DOHH2 (cell line): ENCODE measurements around the gene CACNG5.

ENCODE experiments used
- H3F3A ChIP-seq: fragments of 200-600 bp; sonication (generic), shearing (Covaris generic); 2 replicates; pipeline ENCODE4 v1.6.0; 2016; ENCODE audit warnings: antibody characterized with exemption, mild to moderate bottlenecking; ENCODE audit not compliant: control insufficient read depth, insufficient read depth
- H3K27ac ChIP-seq: fragments of 200-600 bp; sonication (generic); 2 replicates; pipeline ENCODE4 v1.5.1; 2014; ENCODE audit warnings: low read depth, mild to moderate bottlenecking, low read length, moderate library complexity
- H3K27me3 ChIP-seq: fragments of 200-600 bp; sonication (generic); 2 replicates; pipeline ENCODE4 v1.6.1; 2014; ENCODE audit warnings: mild to moderate bottlenecking, low read length, mixed read lengths; ENCODE audit not compliant: control insufficient read depth
- H3K36me3 ChIP-seq: fragments of 200-600 bp; sonication (generic); 2 replicates; pipeline ENCODE4 v1.6.1; 2014; ENCODE audit warnings: mild to moderate bottlenecking, low read length, moderate library complexity, mixed read lengths; ENCODE audit not compliant: control insufficient read depth
- H3K4me1 ChIP-seq: fragments of 200-600 bp; sonication (generic); 2 replicates; pipeline ENCODE4 v1.6.1; 2014; ENCODE audit warnings: mild to moderate bottlenecking, low read length, mixed read lengths; ENCODE audit not compliant: control insufficient read depth
- H3K4me2 ChIP-seq: fragments of 200-600 bp; sonication (generic); 2 replicates; pipeline ENCODE4 v1.6.0; 2014; ENCODE audit warnings: mild to moderate bottlenecking, low read length, moderate library complexity
- H3K4me3 ChIP-seq: fragments of 200-600 bp; sonication (generic); 2 replicates; pipeline ENCODE4 v1.5.1; 2014; ENCODE audit warnings: mild to moderate bottlenecking, low read length, mixed read lengths
- H3K79me2 ChIP-seq: fragments of 200-600 bp; sonication (generic); 2 replicates; pipeline ENCODE4 v1.6.1; 2014; ENCODE audit warnings: mild to moderate bottlenecking, low read length, mixed read lengths; ENCODE audit not compliant: control insufficient read depth
- H3K9me2 ChIP-seq: fragments of 200-600 bp; sonication (generic); replicated peaks from 2 replicates; pipeline ENCODE4 v1.6.1; 2014; ENCODE audit warnings: mild to moderate bottlenecking, low read length, mixed read lengths; ENCODE audit not compliant: control insufficient read depth
- H3K9me3 ChIP-seq: fragments of 200-600 bp; sonication (generic); 2 replicates; pipeline ENCODE4 v1.6.1; 2014; ENCODE audit warnings: antibody characterized with exemption, low read length, mixed read lengths; ENCODE audit not compliant: control insufficient read depth, insufficient read depth
- H4K20me1 ChIP-seq: fragments of 200-600 bp; sonication (generic); 2 replicates; pipeline ENCODE4 v1.6.0; 2014; ENCODE audit warnings: low read depth, mild to moderate bottlenecking, antibody characterized with exemption, low read length, moderate library complexity; ENCODE audit not compliant: control insufficient read depth, insufficient read depth
- EZH2phosphoT487 ChIP-seq: fragments of 200-600 bp; sonication (generic); IDR thresholded peaks from 2 replicates; pipeline ENCODE4 v1.6.1; 2017; ENCODE audit warnings: borderline replicate concordance, mild to moderate bottlenecking, antibody characterized with exemption, low read length, moderate library complexity, mixed read lengths
- TF ChIP-seq, protein P1 (sequence below): fragments of 200-600 bp; sonication (generic); IDR thresholded peaks from one replicate; pipeline ENCODE4 v1.5.1; 2014; ENCODE audit warnings: antibody characterized with exemption, mild to moderate bottlenecking, low read depth, low read length; ENCODE audit not compliant: poor library complexity, severe bottlenecking

Gene CACNG5

DNA sequence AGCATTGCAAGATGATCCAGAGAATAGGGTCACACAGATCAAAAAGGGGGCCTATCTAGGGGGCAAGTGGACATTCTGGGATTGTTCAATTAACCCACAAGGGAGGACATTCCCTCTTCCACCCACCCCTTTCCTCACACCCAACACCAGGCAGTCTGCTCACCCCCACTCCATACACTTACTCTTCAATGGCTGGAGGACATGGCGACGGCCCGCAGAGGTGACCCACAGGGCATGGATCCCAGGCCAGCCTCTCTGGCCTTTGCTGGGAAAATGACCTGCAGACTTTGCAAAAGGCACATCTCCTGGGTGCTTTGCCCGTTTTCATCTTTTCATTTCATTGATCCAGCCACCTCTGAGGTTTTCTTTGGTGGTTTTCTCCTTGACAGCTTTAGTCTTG lies 1.7 kb upstream of the CACNG5 start:
- TF ChIP-seq, protein P1, sequence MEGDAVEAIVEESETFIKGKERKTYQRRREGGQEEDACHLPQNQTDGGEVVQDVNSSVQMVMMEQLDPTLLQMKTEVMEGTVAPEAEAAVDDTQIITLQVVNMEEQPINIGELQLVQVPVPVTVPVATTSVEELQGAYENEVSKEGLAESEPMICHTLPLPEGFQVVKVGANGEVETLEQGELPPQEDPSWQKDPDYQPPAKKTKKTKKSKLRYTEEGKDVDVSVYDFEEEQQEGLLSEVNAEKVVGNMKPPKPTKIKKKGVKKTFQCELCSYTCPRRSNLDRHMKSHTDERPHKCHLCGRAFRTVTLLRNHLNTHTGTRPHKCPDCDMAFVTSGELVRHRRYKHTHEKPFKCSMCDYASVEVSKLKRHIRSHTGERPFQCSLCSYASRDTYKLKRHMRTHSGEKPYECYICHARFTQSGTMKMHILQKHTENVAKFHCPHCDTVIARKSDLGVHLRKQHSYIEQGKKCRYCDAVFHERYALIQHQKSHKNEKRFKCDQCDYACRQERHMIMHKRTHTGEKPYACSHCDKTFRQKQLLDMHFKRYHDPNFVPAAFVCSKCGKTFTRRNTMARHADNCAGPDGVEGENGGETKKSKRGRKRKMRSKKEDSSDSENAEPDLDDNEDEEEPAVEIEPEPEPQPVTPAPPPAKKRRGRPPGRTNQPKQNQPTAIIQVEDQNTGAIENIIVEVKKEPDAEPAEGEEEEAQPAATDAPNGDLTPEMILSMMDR, result no peak
- no peak for TF ChIP-seq EZH2phosphoT487
- Histone ChIP-seq H3K36me3 (no peaks in the 10 kb centered on the region), H3F3A (no peaks in the 10 kb centered on the region), H3K9me3 (no peaks in the 10 kb centered on the region), H3K79me2 (no peaks in the 10 kb centered on the region), H3K4me3 (no peak overlapping the region), H3K27me3 (peaks cover 35% of the 10 kb centered on the region), H3K27ac (no peak overlapping the region), H3K9me2 (no peaks in the 10 kb centered on the region), H3K4me2 (no peak overlapping the region), H4K20me1 (0 out of 2 replicates have a peak, but pooled peaks cover 3% of the 10 kb centered on the region), H3K4me1 (peaks cover 13% of the 10 kb centered on the region)

DNA sequence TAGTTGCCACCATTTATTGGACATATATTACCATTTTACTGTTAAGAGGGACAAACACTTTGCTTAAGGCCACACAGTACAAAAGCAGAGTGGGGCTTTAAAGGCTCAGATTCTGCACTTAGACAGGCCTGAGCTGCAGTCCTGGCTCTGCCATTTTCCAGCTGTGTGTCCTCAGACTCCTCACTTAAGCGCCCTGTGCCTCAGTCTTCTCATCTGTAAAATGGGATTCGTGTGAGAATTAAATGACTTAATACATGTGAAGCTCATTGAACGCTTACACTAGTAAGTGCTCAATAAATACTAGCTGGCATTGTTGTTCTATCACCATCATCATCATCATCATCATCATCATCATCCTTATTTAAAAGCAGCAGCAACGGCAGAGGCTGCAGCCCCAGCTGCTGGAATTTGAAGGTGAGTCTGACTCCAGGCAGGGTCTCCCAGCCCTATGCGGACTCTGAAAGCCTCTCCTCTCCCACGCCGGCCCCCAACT lies 445 bp upstream of the CACNG5 start:
- peaks cover 35% of the 10 kb centered on the region for H3K27me3 ChIP-seq
- H3K79me2 ChIP-seq, result no peaks in the 10 kb centered on the region
- H3K36me3 ChIP-seq, result no peaks in the 10 kb centered on the region
- no peaks in the 10 kb centered on the region for H3K9me2 ChIP-seq
- no peak overlapping the region for H3K27ac ChIP-seq
- no peaks in the 10 kb centered on the region for H3K9me3 ChIP-seq
- H3K4me1 ChIP-seq, result peaks cover 13% of the 10 kb centered on the region
- peak overlapping the region; percentile 76 for H3K4me2 ChIP-seq
- H3K4me3 ChIP-seq, result peak overlapping the region; percentile 66
- 0 out of 2 replicates have a peak, but pooled peaks cover 3% of the 10 kb centered on the region for H4K20me1 ChIP-seq
- TF ChIP-seq, protein P1, result no peak
- TF ChIP-seq EZH2phosphoT487, result no peak
- no peaks in the 10 kb centered on the region for H3F3A ChIP-seq

DNA sequence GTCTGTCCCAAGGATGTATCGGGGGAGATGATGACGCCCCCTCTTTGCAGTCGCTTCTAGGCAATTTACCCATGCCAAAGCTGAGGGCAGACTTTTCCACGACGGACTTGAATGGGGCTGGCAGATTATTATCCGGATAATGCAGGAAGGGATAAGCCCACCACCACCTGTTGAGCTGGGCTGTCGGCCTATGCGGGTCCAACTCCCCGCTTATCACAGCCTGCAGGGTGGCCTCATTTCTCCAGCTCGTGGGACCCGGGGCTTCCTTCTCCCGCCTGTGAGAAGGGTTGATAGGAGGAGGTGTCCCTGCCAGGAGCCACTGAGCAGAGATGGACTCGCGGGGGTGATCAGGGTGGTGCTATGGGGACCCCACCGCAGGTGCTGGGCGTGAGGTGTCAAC lies 559 bp downstream of the CACNG5 start:
- Histone ChIP-seq H3K27ac (no peak overlapping the region), H3K79me2 (no peaks in the 10 kb centered on the region), H3K4me3 (no peak overlapping the region), H3K9me2 (no peaks in the 10 kb centered on the region), H4K20me1 (0 out of 2 replicates have a peak, but pooled peaks cover 3% of the 10 kb centered on the region), H3K4me2 (peak overlapping the region; percentile 76), H3K36me3 (no peaks in the 10 kb centered on the region), H3K9me3 (no peaks in the 10 kb centered on the region), H3F3A (no peaks in the 10 kb centered on the region), H3K27me3 (peaks cover 28% of the 10 kb centered on the region), H3K4me1 (peaks cover 13% of the 10 kb centered on the region)
- TF ChIP-seq, protein P1, result no peak
- no peak for TF ChIP-seq EZH2phosphoT487
